Measurements from ENCODE around the gene MKS1. TPM values are rescaled to one million over a fixed set of nuclear protein-coding genes. Genes with fewer than 3 reads are reported as not detected.

The MKS1 gene
- total and polyA plus RNA-seq, 10 of the 15 experiments (the other 5 are each of a cell fraction or from before 2014, with no cell fraction given): 5.7 to 21.4 (median 13.9) TPM

- H3K9ac ChIP-seq (ENCODE audit: control insufficient read depth, insufficient read depth, low read length): no peak overlapping the region
- H3K79me2 ChIP-seq (ENCODE audit: control insufficient read depth, insufficient read depth, low read length): no peaks in the 10 kb centered on the region
- no peak for DNase-seq (ENCODE audit: low read depth, low spot score)
- CTCF ChIA-PET: no interaction called here
- no peak overlapping the region for H2AFZ ChIP-seq (ENCODE audit: control insufficient read depth, low read depth, low read length)
- no peak overlapping the region for H3K4me3 ChIP-seq
- no peak for FAIRE-seq
- no peak for ATAC-seq
- peaks cover 0 to 9% of the 10 kb centered on the region in 2 experiments; a peak in 3 of 4 replicates for H3K36me3 ChIP-seq (ENCODE audit: control insufficient read depth in 2 of 2, insufficient read depth in 2 of 2, low read length in 1 of 2)
- no peaks in the 10 kb centered on the region for H3K9me3 ChIP-seq (replicated peaks; ENCODE audit: control insufficient read depth, insufficient read depth, low read length)
- POLR2A ChIA-PET: no interaction called here
- in situ Hi-C loops (cut with MboI): no loop called here
- intact Hi-C loops (cut with micrococcal nuclease; ENCODE audit: unreplicated experiment): no loop called here
- H3K27ac ChIP-seq (ENCODE audit: control insufficient read depth, insufficient read depth): no peak overlapping the region
- RAD21 ChIA-PET (ENCODE audit: unreplicated experiment): no interaction called here
- SMC1A ChIA-PET (ENCODE audit: uncharacterized antibody, unreplicated experiment): no interaction called here
- TF ChIP-seq RCOR1 (conservative IDR thresholded peaks at IDR 0.05; ENCODE audit: low read depth, low read length) (no peak), ZZZ3 (IDR thresholded peaks at IDR 0.05; ENCODE audit: control insufficient read depth, insufficient read length, low read depth) (no peak), CHD2 (IDR thresholded peaks at IDR 0.05; ENCODE audit: borderline replicate concordance, low read depth, low read length) (no peak), TBL1XR1 (IDR thresholded peaks at IDR 0.05; ENCODE audit: low read depth, low read length) (no peak), ZNF687 (IDR thresholded peaks at IDR 0.05) (no peak), IKZF1 (conservative IDR thresholded peaks at IDR 0.05) (no peak), PML (IDR thresholded peaks at IDR 0.05; ENCODE audit: low read length) (no peak), NBN (IDR thresholded peaks at IDR 0.05) (no peak), NKRF (conservative IDR thresholded peaks at IDR 0.05) (no peak), FOS (IDR thresholded peaks at IDR 0.05; ENCODE audit: borderline replicate concordance, extremely low read depth, insufficient read length) (no peak), CREB1 (IDR thresholded peaks at IDR 0.05; ENCODE audit: low read depth) (no peak), ETV6 (conservative IDR thresholded peaks at IDR 0.05 in 1 of 2, IDR thresholded peaks at IDR 0.05 in 1 of 2; ENCODE audit: borderline replicate concordance in 1 of 2, low read depth in 1 of 2) (no peak), SREBF2 (IDR thresholded peaks at IDR 0.05; ENCODE audit: low read length) (no peak), ZNF207 (IDR thresholded peaks at IDR 0.05; ENCODE audit: borderline replicate concordance) (no peak), JUNB (IDR thresholded peaks at IDR 0.05) (no peak), CBX3 (IDR thresholded peaks at IDR 0.05; ENCODE audit: borderline replicate concordance, low read depth) (no peak), ZSCAN29 (IDR thresholded peaks at IDR 0.05) (no peak)
- no peaks in the 10 kb centered on the region for H4K20me1 ChIP-seq (ENCODE audit: control insufficient read depth, insufficient read depth)
- no peaks in the 10 kb centered on the region for H3K27me3 ChIP-seq (replicated peaks in 1 of 2; ENCODE audit: control insufficient read depth in 2 of 2, insufficient read depth in 2 of 2, low read length in 1 of 2)
- no peak overlapping the region for H3K4me2 ChIP-seq (ENCODE audit: control insufficient read depth, insufficient read depth)
- 87% methylated on average over 4 of the region's 5 CpGs for WGBS (ENCODE audit: insufficient coverage, insufficient replicate concordance, low lambda C conversion rate, missing lambda C conversion rate)
- H3K4me1 ChIP-seq (ENCODE audit: control insufficient read depth, insufficient read depth, low read length): no peaks in the 10 kb centered on the region
- no TSS peak for BruUV-seq (replicated peaks)
Measured at GRCh38 chr17:58208344-58208743, 10.7 kb downstream of the MKS1 start.

Data from GM12878 (cell line).